GM23338 (cell line): Measurements from ENCODE around the gene LRP1B. TPM values are rescaled to one million over a fixed set of nuclear protein-coding genes. Genes with fewer than 3 reads are reported as not detected.

Source experiments
- ATAC-seq: fragments of 200-7000 bp; cut with Tn5 transposase; 3 replicates; pipeline ENCODE4 v1.9.1; 2020
- DNase-seq: peaks from one replicate; pipeline ENCODE4 v3.0.0-alpha.2; 2015; ENCODE audit warnings: low spot score
- H2AFZ ChIP-seq: fragments of 200-600 bp; sonication (generic); 2 replicates; pipeline ENCODE4 v1.8.0; 2016; ENCODE audit warnings: antibody characterized with exemption, mild to moderate bottlenecking, moderate library complexity
- H3F3A ChIP-seq: fragments of 200-600 bp; sonication (generic); replicated peaks from 2 replicates; pipeline ENCODE4 v1.8.0; 2017; ENCODE audit warnings: antibody characterized with exemption, mixed run types, low read depth
- H3K27ac ChIP-seq: fragments of 200-600 bp; sonication (generic); 2 replicates; pipeline ENCODE4 v1.6.1; 2016; ENCODE audit warnings: low read depth
- H3K27me3 ChIP-seq: fragments of 200-600 bp; sonication (generic); 2 replicates; pipeline ENCODE4 v1.8.0; 2016; ENCODE audit warnings: mild to moderate bottlenecking, mixed run types, moderate library complexity; ENCODE audit not compliant: insufficient read depth
- H3K36me3 ChIP-seq: fragments of 200-600 bp; sonication (generic); 2 replicates; pipeline ENCODE4 v1.8.0; 2016; ENCODE audit warnings: mild to moderate bottlenecking; ENCODE audit not compliant: insufficient read depth
- H3K4me1 ChIP-seq: fragments of 200-600 bp; sonication (generic); 2 replicates; pipeline ENCODE4 v1.8.0; 2016; ENCODE audit warnings: mild to moderate bottlenecking, moderate library complexity; ENCODE audit not compliant: insufficient read depth
- H3K4me2 ChIP-seq: fragments of 200-600 bp; sonication (generic); 2 replicates; pipeline ENCODE4 v1.7.1; 2017; ENCODE audit warnings: mixed run types
- H3K4me3 ChIP-seq: fragments of 200-600 bp; sonication (generic); 2 replicates; pipeline ENCODE4 v1.6.1; 2016; ENCODE audit warnings: mixed run types
- H3K79me2 ChIP-seq: fragments of 200-600 bp; sonication (generic); replicated peaks from 2 replicates; pipeline ENCODE4 v1.8.0; 2017; ENCODE audit warnings: mild to moderate bottlenecking; ENCODE audit not compliant: insufficient read depth
- H3K9me2 ChIP-seq: fragments of 200-600 bp; sonication (generic); 2 replicates; pipeline ENCODE4 v1.8.0; 2017; ENCODE audit not compliant: insufficient read depth
- H4K20me1 ChIP-seq: fragments of 200-600 bp; sonication (generic); replicated peaks from 2 replicates; pipeline ENCODE4 v1.8.0; 2017; ENCODE audit warnings: mild to moderate bottlenecking; ENCODE audit not compliant: insufficient read depth
- H3K27ac Mint-ChIP-seq: 2 replicates; pipeline ENCODE4 v1.8.0; 2020; ENCODE audit warnings: inconsistent platforms, mild to moderate bottlenecking, moderate library complexity, mixed read lengths
- H3K27me3 Mint-ChIP-seq: 3 replicates; pipeline ENCODE4 v1.8.0; 2022; ENCODE audit warnings: low read depth, mild to moderate bottlenecking, moderate library complexity, mixed read lengths, inconsistent platforms; ENCODE audit not compliant: insufficient read depth, poor library complexity
- H3K36me3 Mint-ChIP-seq: 3 replicates; pipeline ENCODE4 v1.8.0; 2021; ENCODE audit warnings: low read depth, mild to moderate bottlenecking, inconsistent platforms, moderate library complexity, mixed read lengths
- H3K4me1 Mint-ChIP-seq: 3 replicates; pipeline ENCODE4 v1.8.0; 2020; ENCODE audit warnings: mild to moderate bottlenecking, inconsistent platforms, mixed read lengths
- H3K4me3 Mint-ChIP-seq: 3 replicates; pipeline ENCODE4 v1.8.0; 2021; ENCODE audit warnings: moderate library complexity, mild to moderate bottlenecking, inconsistent platforms, mixed read lengths
- H3K9me3 Mint-ChIP-seq: 3 replicates; pipeline ENCODE4 v1.8.0; 2020; ENCODE audit warnings: moderate library complexity, mild to moderate bottlenecking, inconsistent platforms, mixed read lengths
- CREB1 ChIP-seq: fragments of 250-450 bp; sonication (Bioruptor Pico); IDR thresholded peaks from 2 replicates; pipeline ENCODE4 v1.5.0; 2020; ENCODE audit warnings: low read depth, mild to moderate bottlenecking, moderate library complexity
- EZH2 ChIP-seq: fragments of 200-600 bp; sonication (generic); IDR thresholded peaks from one replicate; pipeline ENCODE4 v1.8.0; 2017; ENCODE audit warnings: antibody characterized with exemption, mild to moderate bottlenecking, low read depth; ENCODE audit not compliant: unreplicated experiment
- EZH2phosphoT487 ChIP-seq: fragments of 200-600 bp; sonication (generic); IDR thresholded peaks from one replicate; pipeline ENCODE4 v1.8.1; 2018; ENCODE audit warnings: antibody characterized with exemption; ENCODE audit not compliant: unreplicated experiment
- JUNB ChIP-seq: IDR thresholded peaks from one replicate; pipeline ENCODE4 v1.6.1; 2016; ENCODE audit warnings: antibody characterized with exemption; ENCODE audit not compliant: unreplicated experiment
- NANOG ChIP-seq: IDR thresholded peaks from 2 replicates; pipeline ENCODE4 v1.6.1; 2016; ENCODE audit warnings: antibody characterized with exemption, borderline replicate concordance
- POLR2AphosphoS5 ChIP-seq: IDR thresholded peaks from 2 replicates; pipeline ENCODE4 v1.6.1; 2016; ENCODE audit warnings: antibody characterized with exemption, low read depth
- STAT1 ChIP-seq: IDR thresholded peaks from one replicate; pipeline ENCODE4 v1.6.1; 2016; ENCODE audit warnings: antibody characterized with exemption; ENCODE audit not compliant: unreplicated experiment
- ZNF114 ChIP-seq: fragments of 250-450 bp; sonication (Bioruptor Pico); IDR thresholded peaks from 2 replicates; pipeline ENCODE4 v1.5.0; 2020; ENCODE audit warnings: mild to moderate bottlenecking, moderate library complexity
- ZNF331 ChIP-seq: fragments of 250-450 bp; sonication (Bioruptor Pico); IDR thresholded peaks from 2 replicates; pipeline ENCODE4 v1.5.0; 2020; ENCODE audit warnings: low read depth, mild to moderate bottlenecking, moderate library complexity
- polyA plus RNA-seq: library from polyadenylated mRNA; unstranded; fragments of >200 nt; fragmentation: Nextera tagmentation; extraction: Ambion mirVana; gene quantifications from 2 replicates; pipeline ENCODE4 v1.2.1, GENCODE V29; 2016
- total RNA-seq: library from RNA; depleted of rRNA; stranded (reverse); fragments of >200 nt; shearing (Covaris generic); gene quantifications from 2 replicates; pipeline ENCODE4 v1.2.3, GENCODE V29; 2014
- TF ChIP-seq, protein P1 (sequence below): IDR thresholded peaks from one replicate; pipeline ENCODE4 v1.6.1; 2018; ENCODE audit warnings: antibody characterized with exemption; ENCODE audit not compliant: unreplicated experiment
- TF ChIP-seq, protein P2 (sequence below), 2 experiments: fragments of 200-600 bp in 1 of 2; sonication (generic) in 1 of 2; conservative IDR thresholded peaks; 2 replicates each; pipeline versions ENCODE4 v1.5.1 to v1.6.1; 2016 to 2017; ENCODE audit warnings: antibody characterized with exemption in 2 of 2, low read depth in 2 of 2, mild to moderate bottlenecking in 2 of 2, moderate library complexity in 1 of 2
- TF ChIP-seq, protein P3 (sequence below): IDR thresholded peaks from 2 replicates; pipeline ENCODE4 v1.6.1; 2016; ENCODE audit warnings: antibody characterized with exemption
- TF ChIP-seq, protein P4 (sequence below): fragments of 250-450 bp; sonication (Bioruptor Pico); IDR thresholded peaks from 2 replicates; pipeline ENCODE4 v1.5.0; 2020; ENCODE audit warnings: mild to moderate bottlenecking, moderate library complexity

Gene LRP1B
- total and polyA plus RNA-seq, 2 experiments from 2014 or later: 0.15 to 0.97 TPM

DNA sequence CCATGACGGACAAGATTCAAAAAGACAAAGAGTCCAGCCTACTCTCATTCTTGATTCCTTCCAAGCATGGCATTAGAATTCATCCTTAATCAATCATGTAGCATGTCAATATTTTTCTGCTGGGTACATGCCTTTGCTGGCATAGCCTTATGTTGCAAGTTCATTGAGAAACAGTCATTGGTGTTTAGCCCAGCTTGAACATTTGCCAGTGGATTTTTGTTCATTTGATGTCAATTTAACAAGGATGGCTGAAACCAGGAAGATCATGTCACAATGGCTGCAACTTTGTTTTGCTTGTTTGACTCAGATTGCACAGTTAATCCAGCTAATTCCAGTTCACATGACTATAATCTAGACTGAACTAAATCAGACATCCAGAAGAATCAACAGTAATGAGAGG lies 1132.2 kb downstream of the LRP1B start:
- no peak overlapping the region for H3K4me3 ChIP-seq
- ATAC-seq: no peak
- H3K79me2 ChIP-seq: no peaks in the 10 kb centered on the region
- no peak for DNase-seq
- Mint-ChIP-seq H3K4me3 (no peak overlapping the region), H3K4me1 (peaks cover 8% of the 10 kb centered on the region), H3K9me3 (peaks cover 3% of the 10 kb centered on the region; the same call in 1 of the 3 replicates), H3K36me3 (peaks cover 2% of the 10 kb centered on the region; the same call in 1 of the 3 replicates), H3K27me3 (no peaks in the 10 kb centered on the region), H3K27ac (no peak overlapping the region)
- no peak overlapping the region for H3K27ac ChIP-seq
- no peaks in the 10 kb centered on the region for H4K20me1 ChIP-seq
- no peak overlapping the region for H2AFZ ChIP-seq
- H3K4me2 ChIP-seq: no peak overlapping the region
- H3K27me3 ChIP-seq: no peaks in the 10 kb centered on the region
- no peaks in the 10 kb centered on the region for H3K9me2 ChIP-seq
- TF ChIP-seq POLR2AphosphoS5 (no peak), CREB1 (no peak), ZNF114 (CRISPR knock-in tag) (no peak), EZH2 (no peak), ZNF331 (CRISPR knock-in tag) (no peak), EZH2phosphoT487 (no peak), JUNB (no peak), NANOG (no peak), STAT1 (no peak)
- TF ChIP-seq, protein P1, sequence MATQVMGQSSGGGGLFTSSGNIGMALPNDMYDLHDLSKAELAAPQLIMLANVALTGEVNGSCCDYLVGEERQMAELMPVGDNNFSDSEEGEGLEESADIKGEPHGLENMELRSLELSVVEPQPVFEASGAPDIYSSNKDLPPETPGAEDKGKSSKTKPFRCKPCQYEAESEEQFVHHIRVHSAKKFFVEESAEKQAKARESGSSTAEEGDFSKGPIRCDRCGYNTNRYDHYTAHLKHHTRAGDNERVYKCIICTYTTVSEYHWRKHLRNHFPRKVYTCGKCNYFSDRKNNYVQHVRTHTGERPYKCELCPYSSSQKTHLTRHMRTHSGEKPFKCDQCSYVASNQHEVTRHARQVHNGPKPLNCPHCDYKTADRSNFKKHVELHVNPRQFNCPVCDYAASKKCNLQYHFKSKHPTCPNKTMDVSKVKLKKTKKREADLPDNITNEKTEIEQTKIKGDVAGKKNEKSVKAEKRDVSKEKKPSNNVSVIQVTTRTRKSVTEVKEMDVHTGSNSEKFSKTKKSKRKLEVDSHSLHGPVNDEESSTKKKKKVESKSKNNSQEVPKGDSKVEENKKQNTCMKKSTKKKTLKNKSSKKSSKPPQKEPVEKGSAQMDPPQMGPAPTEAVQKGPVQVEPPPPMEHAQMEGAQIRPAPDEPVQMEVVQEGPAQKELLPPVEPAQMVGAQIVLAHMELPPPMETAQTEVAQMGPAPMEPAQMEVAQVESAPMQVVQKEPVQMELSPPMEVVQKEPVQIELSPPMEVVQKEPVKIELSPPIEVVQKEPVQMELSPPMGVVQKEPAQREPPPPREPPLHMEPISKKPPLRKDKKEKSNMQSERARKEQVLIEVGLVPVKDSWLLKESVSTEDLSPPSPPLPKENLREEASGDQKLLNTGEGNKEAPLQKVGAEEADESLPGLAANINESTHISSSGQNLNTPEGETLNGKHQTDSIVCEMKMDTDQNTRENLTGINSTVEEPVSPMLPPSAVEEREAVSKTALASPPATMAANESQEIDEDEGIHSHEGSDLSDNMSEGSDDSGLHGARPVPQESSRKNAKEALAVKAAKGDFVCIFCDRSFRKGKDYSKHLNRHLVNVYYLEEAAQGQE: no peak
- TF ChIP-seq, protein P2, sequence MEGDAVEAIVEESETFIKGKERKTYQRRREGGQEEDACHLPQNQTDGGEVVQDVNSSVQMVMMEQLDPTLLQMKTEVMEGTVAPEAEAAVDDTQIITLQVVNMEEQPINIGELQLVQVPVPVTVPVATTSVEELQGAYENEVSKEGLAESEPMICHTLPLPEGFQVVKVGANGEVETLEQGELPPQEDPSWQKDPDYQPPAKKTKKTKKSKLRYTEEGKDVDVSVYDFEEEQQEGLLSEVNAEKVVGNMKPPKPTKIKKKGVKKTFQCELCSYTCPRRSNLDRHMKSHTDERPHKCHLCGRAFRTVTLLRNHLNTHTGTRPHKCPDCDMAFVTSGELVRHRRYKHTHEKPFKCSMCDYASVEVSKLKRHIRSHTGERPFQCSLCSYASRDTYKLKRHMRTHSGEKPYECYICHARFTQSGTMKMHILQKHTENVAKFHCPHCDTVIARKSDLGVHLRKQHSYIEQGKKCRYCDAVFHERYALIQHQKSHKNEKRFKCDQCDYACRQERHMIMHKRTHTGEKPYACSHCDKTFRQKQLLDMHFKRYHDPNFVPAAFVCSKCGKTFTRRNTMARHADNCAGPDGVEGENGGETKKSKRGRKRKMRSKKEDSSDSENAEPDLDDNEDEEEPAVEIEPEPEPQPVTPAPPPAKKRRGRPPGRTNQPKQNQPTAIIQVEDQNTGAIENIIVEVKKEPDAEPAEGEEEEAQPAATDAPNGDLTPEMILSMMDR (conservative IDR thresholded peaks at IDR 0.05; ENCODE audit: low read depth in 2 of 2): no peak
- TF ChIP-seq, protein P3, sequence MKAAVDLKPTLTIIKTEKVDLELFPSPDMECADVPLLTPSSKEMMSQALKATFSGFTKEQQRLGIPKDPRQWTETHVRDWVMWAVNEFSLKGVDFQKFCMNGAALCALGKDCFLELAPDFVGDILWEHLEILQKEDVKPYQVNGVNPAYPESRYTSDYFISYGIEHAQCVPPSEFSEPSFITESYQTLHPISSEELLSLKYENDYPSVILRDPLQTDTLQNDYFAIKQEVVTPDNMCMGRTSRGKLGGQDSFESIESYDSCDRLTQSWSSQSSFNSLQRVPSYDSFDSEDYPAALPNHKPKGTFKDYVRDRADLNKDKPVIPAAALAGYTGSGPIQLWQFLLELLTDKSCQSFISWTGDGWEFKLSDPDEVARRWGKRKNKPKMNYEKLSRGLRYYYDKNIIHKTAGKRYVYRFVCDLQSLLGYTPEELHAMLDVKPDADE: no peak
- TF ChIP-seq, protein P4, sequence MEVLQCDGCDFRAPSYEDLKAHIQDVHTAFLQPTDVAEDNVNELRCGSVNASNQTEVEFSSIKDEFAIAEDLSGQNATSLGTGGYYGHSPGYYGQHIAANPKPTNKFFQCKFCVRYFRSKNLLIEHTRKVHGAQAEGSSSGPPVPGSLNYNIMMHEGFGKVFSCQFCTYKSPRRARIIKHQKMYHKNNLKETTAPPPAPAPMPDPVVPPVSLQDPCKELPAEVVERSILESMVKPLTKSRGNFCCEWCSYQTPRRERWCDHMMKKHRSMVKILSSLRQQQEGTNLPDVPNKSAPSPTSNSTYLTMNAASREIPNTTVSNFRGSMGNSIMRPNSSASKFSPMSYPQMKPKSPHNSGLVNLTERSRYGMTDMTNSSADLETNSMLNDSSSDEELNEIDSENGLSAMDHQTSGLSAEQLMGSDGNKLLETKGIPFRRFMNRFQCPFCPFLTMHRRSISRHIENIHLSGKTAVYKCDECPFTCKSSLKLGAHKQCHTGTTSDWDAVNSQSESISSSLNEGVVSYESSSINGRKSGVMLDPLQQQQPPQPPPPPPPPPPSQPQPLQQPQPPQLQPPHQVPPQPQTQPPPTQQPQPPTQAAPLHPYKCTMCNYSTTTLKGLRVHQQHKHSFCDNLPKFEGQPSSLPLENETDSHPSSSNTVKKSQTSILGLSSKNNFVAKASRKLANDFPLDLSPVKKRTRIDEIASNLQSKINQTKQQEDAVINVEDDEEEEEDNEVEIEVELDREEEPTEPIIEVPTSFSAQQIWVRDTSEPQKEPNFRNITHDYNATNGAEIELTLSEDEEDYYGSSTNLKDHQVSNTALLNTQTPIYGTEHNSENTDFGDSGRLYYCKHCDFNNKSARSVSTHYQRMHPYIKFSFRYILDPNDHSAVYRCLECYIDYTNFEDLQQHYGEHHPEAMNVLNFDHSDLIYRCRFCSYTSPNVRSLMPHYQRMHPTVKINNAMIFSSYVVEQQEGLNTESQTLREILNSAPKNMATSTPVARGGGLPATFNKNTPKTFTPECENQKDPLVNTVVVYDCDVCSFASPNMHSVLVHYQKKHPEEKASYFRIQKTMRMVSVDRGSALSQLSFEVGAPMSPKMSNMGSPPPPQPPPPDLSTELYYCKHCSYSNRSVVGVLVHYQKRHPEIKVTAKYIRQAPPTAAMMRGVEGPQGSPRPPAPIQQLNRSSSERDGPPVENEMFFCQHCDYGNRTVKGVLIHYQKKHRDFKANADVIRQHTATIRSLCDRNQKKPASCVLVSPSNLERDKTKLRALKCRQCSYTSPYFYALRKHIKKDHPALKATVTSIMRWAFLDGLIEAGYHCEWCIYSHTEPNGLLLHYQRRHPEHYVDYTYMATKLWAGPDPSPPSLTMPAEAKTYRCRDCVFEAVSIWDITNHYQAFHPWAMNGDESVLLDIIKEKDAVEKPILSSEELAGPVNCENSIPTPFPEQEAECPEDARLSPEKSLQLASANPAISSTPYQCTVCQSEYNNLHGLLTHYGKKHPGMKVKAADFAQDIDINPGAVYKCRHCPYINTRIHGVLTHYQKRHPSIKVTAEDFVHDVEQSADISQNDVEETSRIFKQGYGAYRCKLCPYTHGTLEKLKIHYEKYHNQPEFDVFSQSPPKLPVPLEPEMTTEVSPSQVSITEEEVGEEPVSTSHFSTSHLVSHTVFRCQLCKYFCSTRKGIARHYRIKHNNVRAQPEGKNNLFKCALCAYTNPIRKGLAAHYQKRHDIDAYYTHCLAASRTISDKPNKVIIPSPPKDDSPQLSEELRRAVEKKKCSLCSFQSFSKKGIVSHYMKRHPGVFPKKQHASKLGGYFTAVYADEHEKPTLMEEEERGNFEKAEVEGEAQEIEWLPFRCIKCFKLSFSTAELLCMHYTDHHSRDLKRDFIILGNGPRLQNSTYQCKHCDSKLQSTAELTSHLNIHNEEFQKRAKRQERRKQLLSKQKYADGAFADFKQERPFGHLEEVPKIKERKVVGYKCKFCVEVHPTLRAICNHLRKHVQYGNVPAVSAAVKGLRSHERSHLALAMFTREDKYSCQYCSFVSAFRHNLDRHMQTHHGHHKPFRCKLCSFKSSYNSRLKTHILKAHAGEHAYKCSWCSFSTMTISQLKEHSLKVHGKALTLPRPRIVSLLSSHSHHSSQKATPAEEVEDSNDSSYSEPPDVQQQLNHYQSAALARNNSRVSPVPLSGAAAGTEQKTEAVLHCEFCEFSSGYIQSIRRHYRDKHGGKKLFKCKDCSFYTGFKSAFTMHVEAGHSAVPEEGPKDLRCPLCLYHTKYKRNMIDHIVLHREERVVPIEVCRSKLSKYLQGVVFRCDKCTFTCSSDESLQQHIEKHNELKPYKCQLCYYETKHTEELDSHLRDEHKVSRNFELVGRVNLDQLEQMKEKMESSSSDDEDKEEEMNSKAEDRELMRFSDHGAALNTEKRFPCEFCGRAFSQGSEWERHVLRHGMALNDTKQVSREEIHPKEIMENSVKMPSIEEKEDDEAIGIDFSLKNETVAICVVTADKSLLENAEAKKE (CRISPR knock-in tag): no peak
- H3K4me1 ChIP-seq: peaks cover 8% of the 10 kb centered on the region; the same call in 1 of the 2 replicates
- H3F3A ChIP-seq: no peaks in the 10 kb centered on the region
- no peaks in the 10 kb centered on the region for H3K36me3 ChIP-seq
